ENCODE results near the gene SNRK.

Gene SNRK

DNA sequence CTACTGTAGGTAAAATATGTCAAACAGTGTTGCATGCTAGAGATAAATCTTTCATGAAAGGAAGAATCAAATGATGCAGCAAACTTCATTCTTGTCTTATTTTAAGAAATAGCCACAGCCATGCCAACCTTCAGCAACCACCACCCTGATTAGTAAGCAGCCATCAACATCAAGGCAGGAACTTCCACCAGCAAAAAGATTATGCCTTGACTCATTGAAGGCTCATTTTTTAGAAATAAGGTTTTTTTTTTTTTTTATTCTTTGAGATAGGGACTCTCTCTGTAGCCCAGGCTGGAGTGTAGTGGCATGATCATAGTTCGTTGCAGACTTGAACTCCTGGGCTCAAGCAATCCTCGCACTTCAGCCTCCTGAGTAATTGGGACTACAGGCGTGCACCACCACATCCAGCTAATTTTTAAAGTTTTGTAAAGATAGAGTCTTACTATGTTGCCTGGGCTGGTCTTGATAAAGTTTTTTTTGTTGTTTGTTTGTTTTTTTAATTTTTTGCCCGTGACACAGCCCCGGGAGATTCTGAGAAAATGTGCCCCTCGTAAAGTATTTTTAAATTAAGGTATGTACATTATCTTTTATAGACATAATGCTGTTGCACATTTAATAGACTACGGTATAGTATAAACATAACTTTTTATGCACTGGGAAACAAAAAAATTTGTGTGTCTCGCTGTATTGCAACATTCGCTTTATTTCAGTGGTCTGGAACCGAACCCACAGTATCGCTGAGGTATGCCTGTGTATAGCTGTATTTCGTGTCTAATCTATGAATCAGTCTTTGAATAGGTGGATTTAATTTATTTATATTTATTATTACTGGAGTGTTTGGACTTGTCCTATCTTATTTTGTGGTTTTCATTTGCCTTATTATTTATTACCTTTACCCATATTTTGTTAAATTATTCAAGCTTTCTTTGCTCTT is 23.3 kb downstream of the SNRK start:
- DNase-seq, result no peak

DNA sequence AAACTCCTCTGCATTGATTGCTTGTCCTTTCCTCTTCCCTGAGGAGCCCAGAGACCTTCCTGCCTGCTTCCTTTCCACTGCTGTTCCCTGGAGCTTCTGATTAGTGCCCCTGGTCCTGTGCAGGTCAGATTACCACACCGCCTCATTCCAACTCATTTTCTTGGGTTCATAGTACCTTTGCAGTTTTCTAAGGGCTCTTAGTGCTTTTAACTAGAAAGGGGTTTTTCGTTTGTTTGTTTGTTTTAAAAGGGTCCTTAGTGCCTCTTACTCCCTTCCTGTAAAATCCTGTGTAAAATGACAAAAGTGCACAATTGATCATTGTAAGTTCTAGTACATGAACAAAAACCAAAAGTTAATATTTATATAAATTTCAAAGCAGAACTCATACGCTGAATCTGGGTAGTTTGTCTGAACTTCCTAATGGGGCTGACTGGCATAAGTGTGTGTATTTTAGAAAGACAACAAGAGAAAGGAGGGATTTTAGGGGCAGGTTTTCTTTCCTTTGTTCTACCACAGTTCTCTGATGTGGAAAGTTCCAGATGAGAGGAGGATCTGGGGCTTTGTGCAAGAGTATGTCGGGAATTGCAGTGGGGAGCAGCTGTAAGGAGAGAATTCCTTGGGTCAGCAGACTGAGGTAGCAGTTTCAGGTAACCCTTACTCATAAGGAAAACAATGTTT is 30.6 kb downstream of the SNRK start:
- DNase-seq, result no peak

DNA sequence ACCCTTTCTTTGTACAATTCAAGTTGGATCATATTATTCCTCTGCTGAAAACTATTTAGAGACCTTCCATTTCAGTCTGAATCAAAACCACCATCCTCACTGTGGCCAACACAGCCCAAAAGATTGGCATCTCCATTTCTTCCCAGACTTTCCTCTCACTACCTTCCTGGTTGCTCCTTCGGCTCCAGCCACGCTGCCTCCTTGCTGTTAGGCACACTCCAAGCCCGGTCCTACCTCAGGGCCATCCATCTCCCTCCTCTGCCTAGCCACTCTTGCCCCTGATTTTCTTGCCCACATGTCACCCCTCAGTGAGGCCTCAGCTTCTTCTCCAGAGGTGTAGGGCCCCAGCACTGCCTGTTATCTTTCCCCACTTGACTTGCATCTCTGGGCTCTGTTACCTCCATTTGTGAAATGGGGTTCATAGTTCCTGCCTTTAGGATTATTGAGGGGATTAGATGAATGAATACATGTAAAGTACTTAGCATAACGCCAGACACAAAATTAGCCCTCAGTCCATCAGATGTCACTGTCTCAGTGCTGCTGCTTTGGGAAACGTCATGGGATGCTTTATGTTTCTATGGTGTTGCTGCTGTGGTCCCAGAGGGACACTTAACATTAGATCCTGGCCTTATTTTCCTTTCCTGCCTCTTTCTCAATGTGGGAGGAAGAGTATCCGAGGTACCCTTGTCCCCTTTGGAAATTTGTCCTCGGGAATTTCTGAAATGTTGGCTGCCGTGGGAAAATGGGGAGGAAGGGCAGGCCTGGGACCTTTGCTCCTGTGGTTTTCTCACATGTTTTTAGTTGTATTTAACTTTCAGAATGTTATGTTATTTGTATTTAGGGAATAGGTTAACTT is 31.3 kb downstream of the SNRK start:
- no peak for DNase-seq

DNA sequence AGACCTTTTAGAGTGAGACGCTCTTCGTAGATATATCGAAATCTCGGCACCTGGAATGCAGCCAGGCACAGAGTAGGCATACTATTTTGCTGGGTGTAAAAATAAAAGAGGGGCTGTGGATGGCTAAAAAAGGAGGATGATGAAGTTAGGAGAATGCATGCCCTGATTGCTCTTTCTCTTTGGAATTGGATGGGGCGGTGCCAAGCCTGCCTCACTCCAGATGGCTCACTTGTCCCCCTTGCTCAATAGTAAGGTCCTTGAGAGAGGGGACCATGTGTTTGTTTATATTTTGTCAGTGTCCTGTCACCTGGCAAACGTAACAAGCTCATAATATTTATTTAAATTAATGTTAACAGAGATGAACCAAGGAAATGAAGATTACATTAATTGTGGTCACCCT is 33.0 kb downstream of the SNRK start:
- DNase-seq, result no peak

DNA sequence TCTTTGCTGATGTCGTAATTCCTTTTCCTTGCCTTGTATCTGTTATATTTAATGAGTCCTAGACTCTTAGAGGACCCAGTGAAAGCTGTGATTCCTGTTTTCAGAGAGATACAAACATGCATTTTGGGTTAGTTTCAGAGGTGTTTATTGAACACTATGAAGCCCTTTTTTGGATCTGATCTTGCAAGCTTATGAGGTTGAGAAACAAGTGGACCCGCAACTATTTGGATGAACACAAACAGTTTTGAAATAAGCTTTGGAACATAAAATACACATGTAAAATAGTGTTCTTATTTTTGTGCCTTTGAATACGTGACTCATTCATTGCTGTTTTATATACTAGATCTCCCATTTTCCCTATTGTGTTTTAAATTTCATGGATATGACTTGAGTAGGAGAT is 33.5 kb downstream of the SNRK start:
- DNase-seq, result no peak

DNA sequence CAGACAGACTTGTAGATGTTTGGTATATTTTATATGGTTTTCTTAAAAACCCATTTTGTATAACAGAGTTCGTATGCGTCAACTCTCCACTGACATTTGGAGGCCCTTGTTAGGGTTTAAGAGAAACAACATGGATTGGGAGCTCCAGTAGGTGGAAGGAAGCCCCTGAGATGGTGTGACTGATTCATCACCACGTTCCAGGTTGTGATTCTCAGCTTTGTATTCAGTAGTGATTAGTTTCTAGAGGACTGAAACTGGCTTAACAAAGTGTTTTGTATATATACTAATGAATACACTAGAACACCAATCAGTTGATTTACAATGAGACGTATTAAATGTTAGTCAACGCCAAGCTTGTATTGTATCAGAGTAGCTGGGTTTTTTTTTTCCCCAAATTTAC is 33.9 kb downstream of the SNRK start:
- DNase-seq, result no peak

DNA sequence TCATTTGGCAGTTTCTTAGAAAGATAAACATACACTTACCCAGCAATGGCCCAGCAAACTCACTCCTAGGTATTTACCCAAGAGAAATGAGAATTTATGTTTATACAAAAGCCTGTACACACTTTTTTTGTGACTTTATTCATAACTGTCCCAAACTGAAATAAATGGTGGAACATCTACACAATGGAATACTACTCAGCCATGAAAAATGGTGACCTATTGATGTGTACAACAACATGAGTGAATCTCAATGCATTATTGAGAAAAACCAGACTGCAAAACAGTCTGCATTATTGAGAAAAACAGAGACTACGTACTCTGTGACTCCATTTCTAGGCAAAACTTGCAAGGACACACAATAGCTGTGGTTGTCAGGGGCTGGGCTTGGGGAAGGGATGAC is 37.2 kb downstream of the SNRK start:
- DNase-seq, result no peak

DNA sequence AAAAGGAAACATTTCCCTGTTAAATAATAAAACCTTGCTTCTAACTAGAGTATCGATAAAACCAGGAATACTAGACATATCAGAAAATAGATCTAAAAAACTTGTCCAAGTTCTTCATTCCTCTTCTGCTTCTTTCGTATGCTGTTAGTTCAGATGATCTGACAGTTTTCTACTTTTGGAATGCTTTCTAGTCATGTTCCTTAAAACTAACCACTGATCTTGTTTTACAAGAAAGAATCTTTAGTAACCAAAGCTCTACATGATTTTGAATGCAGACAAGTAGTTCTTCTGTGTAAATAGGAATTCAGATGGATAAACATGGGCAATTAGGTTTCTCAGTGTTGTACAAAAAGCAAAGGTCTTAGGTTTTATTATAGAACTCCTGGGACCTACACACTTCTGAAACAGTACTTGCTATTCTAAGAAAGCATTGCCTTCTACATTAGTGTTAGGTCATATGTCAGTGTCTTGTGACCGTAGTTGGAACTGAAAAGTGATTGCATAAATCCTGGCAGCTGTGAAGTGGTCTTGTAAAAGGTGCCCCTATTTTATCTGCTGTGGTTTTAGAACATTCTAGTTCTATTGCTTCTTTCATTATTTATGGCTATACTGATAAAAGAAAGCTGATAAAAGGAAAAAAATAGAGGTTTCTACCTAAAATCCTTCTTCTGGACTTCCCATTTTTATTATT is 40.7 kb downstream of the SNRK start:
- DNase-seq, result no peak

DNA sequence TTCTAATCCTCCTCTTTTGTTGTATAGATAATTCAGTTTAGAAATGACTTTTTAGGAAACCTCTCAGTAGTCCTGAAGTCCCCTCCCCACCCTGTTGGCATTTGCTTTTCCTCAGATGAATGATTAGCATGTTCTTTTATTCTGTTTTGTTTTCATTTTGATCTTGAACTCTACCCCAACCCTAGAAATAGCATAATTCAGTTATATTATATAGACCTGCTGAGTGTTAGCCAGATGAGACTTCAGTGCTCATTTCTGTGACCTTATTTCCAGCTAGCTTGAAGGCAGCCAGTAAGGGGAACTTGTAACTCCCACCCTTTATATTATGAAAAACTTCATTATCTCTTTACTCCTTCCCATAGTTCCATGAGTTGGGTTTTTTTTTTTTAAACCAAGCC is 41.2 kb downstream of the SNRK start:
- DNase-seq, result no peak

DNA sequence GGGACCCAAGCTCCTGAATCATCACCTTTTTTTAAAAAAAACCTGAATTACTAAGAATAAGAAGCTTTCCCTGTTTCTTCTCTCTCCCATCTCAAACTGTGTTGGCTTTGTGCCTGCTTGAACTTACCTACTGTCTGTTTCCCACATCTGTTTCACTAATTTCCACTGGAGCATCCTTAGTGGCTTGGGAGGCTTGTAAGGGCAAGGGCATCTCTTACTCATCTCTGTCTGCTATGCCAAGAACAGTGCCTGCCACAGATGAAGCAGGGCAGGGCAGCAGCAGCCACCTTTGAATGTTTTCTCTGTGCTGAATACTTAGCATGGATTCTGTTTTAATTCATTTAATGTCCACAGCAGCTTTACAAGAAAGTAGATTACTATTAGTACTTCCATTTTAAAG is 42.3 kb downstream of the SNRK start:
- DNase-seq, result no peak

DNA sequence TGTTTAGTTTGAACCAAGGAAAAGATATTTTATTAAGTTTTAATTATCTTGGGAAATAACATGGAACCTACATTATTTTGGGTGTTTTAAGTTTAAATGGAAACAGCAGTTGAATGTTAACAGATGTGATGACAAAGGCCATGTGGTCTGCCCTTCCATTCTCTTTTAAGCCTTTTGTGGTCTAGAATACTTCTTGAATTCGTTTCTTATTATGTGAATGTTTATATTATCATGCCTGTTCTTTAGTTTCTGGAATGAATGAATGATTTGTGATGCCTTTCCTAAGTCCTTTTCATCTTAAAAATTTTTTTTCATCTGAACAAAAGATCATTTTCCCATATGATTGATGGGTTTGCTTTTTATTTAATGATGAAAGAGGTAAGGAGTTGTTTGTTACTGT is 44.6 kb downstream of the SNRK start:
- DNase-seq, result no peak

DNA sequence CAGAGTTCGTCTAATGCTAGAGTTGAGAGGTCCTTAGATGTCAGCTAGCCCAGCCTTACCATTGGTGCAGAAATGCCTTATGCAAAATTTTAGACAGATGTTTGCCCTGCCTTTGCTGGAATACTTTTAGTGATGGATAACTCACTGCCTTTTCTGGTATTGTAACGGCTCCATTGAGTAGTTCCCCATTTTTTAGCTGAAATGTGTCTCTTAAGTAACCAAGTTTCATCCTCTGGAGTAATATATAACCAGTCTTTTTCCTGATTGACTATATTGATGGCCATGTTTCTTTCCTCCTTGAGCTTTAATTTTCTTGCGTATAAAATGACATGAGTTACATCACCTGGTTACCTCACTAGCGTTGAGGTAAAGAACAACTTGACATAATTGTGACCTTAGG is 45.0 kb downstream of the SNRK start:
- no peak for DNase-seq

DNA sequence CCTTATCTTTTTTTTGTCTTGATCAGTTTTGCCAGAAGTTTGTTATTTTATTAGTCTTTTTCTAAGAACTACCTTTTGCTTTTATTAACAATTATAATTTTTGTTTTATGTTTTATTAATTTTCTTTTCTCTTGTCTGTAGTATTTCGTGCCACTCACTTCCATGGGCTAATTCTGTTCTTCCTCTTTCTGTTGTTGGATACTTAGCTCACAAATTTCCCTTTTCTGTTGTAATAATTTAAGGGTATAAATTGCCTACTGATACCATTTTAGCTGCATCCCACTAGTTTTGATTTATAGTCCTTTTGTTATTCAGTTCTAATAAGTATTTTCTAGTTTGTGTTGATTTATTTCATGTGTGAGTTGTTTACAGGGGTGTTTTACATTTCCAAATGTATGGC is 48.6 kb downstream of the SNRK start:
- no peak for DNase-seq

DNA sequence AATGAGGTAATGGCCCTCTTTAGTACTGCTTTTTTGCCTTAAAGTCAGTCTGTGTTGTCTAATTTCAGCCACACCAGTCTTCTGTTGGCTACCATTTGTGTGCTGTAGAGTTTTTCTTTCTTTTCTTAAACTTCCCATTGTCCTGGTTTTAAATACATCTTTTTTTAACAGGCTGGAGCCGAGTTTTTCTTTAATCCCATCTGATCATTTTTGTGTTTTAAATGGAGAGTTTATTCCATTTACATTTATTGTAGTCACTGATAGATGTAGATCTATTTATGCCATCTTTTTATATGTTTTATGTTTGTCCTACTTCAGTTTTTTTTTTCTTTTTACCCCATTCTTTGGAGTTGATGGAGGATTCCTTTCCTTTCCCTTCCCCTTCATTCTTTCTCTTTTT is 49.5 kb downstream of the SNRK start:
- DNase-seq, result no peak

DNA sequence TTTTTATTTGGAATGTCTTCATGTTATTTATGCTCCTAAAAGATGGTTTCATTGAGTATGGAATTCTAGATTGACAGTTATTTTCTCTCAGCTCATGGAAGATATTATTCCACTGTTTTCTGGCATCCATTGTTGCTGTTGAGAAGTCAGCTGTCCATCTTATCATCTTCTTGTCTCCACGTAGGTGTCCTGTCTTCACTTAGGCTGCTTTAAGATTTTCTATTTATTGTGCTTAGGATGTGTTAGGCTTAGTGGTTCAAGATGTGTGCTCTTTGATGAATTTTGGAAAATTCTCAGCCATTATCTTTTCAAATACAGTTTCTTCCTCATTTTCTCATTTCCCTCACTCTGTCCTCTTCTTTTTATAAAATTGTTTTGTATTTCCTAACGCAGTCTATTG is 52.0 kb downstream of the SNRK start:
- DNase-seq, result no peak

DNA sequence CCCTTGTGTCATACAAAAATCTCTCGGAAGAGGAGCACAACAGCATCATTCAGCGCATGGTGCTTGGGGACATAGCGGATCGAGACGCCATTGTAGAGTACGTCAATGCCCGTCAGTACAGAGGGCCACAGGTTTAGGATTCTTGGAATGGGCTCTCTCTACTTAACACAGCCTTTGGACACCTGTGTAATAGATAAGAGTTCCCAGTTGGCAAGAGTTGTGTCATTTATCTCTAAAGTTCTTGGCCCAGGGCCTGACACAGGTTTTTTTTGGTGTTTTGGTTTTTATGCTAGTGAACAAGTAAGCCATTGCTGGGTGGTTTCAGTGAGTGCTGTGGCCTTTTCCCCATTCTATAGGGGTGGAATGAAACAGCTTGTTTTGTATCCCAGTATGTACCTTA is 54.1 kb downstream of the SNRK start:
- no peak for DNase-seq

DNA sequence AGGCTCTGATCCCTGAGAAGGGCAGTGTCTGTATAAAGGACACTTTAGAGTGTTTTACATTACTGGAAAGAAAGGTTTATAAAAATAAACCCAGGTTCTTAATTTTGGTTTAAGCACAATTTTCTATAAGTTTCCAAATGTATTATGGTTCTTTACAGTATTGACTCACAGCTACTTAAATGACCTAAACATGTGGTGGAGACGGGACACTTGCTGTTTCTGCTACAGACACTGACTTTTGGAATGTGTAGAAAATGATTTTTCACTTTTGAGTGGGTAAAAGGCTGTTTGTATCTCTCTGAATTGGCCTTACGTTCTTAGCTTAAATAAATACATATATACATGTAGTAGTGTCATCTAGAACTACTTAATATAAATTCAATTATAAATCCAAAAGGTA is 55.4 kb downstream of the SNRK start:
- DNase-seq, result no peak

DNA sequence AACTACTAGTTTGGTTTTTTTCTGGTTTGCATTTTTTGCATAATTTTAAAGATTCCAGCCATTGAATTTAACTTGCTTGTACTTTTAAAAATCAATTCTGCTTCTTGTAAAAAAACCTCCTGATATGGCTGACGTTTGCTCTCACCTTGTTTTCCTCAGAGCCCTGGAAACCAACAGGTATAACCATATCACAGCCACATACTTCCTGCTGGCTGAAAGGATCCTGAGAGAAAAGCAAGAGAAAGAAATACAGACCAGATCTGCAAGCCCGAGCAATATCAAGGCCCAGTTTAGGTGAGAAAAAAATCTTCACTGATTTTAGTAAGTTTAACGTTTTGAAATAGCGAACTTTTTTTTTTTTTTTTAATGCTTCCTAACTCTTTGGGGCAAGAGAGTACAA is 56.8 kb downstream of the SNRK start:
- DNase-seq, result no peak

DNA sequence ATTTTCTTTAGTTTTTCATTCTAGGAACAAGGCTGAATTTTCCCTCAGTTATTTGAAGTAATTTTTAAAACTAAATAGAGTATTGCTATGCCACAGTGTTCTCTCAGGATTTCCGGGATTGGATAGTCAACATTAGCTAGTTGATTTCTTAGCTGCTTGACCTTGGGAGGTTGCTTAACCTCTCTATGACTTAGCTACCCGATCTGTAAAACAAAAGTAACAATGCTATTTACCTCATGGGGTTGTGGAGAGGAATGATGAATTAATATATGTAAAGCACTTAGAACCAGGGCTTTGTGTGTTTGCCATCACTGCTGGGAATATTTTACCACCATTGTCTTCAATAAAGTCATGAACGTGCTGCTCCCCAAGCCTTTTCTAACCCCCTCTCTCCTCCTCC is 57.5 kb downstream of the SNRK start:
- DNase-seq, result no peak

DNA sequence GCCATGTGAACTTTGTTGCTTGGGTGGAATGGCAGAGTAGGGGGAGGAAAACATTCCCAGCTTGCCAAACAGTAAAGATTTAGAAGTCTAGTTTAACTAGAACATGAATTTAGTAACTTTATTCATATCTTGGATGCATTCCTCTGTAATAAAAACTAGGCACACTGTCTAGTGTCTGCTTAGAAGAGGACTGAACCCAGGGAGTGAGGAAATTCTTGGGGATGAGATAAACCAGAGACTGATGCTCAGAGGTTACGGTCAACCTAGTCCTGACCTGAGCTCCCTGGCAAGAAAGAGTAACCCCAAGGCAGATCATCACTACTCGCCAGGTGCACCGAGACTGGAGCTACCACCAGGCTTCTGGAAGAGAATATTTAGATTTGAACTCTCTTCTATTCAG is 58.2 kb downstream of the SNRK start:
- DNase-seq, result no peak

DNA sequence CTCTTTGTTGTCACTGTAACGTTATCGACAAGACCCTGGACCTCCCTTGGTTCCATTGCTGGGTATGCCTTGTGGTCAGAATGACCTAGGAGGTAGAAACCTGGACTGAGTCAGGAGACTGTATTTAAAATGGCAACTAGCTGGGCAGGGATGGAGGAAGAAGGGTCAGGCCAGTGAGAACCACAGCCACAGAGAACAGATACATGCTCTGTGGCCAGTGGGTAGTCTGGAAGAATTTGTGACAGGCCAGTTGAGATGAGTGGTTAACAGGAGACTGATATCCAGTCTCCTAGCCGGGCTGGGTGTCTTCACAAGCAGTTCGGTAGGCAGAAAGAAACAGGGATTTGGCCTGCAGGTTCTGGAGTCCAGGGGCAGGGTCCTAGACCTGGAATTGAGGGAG is 58.9 kb downstream of the SNRK start:
- DNase-seq, result no peak

DNA sequence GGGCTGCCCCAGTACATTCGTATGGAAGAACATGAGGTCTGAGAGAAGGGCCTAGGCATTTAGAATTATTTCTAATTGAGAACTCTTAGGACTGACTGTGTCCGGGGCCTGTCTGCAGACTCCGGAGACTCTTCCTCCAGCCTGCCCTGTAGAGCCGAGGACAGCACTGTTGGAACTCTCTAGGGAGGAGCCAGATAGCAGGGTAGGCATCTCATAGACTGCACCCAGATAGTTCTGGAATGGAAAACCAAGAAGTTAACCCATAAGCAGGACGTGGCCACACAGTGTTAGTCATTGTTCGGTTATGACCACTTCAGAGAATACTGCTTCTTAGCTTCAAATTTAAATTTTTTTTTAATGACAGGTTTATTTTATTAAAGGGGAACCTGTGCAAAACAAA is 59.5 kb downstream of the SNRK start:
- no peak for DNase-seq

Measured in NCI-H2081 (cell line).